Liver (tissue), 3 donors: ENCODE results near the gene ATP2B2.

Source experiments
- ATF3 ChIP-seq: IDR thresholded peaks from 2 replicates; pipeline ENCODE4 v1.6.1; 2016; ENCODE audit warnings: antibody characterized with exemption
- EGR1 ChIP-seq, 2 donors: IDR thresholded peaks; 2 replicates each; pipeline ENCODE4 v1.6.1; 2016 to 2018; ENCODE audit warnings: antibody characterized with exemption in 2 of 2, low read depth in 2 of 2
- FOXA1 ChIP-seq: IDR thresholded peaks from 2 replicates; pipeline ENCODE4 v1.6.1; 2016; ENCODE audit warnings: antibody characterized with exemption
- GABPA ChIP-seq, 2 donors: IDR thresholded peaks in 1 of 2; conservative IDR thresholded peaks in 1 of 2; 2 replicates each; pipeline ENCODE4 v1.6.1; 2016; ENCODE audit warnings: antibody characterized with exemption in 2 of 2, mild to moderate bottlenecking in 1 of 2, moderate library complexity in 1 of 2
- HNF4A ChIP-seq, 2 donors: conservative IDR thresholded peaks; 2 replicates each; pipeline ENCODE4 v1.6.1; 2016; ENCODE audit warnings: antibody characterized with exemption in 2 of 2, mild to moderate bottlenecking in 2 of 2
- RAD21 ChIP-seq, 2 donors: IDR thresholded peaks; 2 replicates each; pipeline ENCODE4 v1.6.1; 2016; ENCODE audit warnings: antibody characterized with exemption in 2 of 2, mild to moderate bottlenecking in 2 of 2
- REST ChIP-seq: IDR thresholded peaks from 2 replicates; pipeline ENCODE4 v1.6.1; 2016; ENCODE audit warnings: antibody characterized with exemption, mild to moderate bottlenecking
- RXRA ChIP-seq, 2 donors: IDR thresholded peaks; 2 replicates each; pipeline ENCODE4 v1.6.1; 2017 to 2018; ENCODE audit warnings: antibody characterized with exemption in 2 of 2, mild to moderate bottlenecking in 1 of 2
- TAF1 ChIP-seq: conservative IDR thresholded peaks from 2 replicates; pipeline ENCODE4 v1.6.1; 2016; ENCODE audit warnings: antibody characterized with exemption, mild to moderate bottlenecking
- YY1 ChIP-seq: IDR thresholded peaks from 2 replicates; pipeline ENCODE4 v1.6.1; 2016; ENCODE audit warnings: antibody characterized with exemption, mild to moderate bottlenecking
- TF ChIP-seq, protein P1 (sequence below): fragments of 150-350 bp; IDR thresholded peaks from 2 replicates; pipeline ENCODE4 v1.5.1; 2017; ENCODE audit warnings: improper control_type of control experiment, low read depth, low read length; ENCODE audit not compliant: missing input control
- TF ChIP-seq, protein P2 (sequence below): IDR thresholded peaks from 2 replicates; pipeline ENCODE4 v1.6.1; 2016; ENCODE audit warnings: antibody characterized with exemption
- TF ChIP-seq, protein P3 (sequence below): IDR thresholded peaks from 2 replicates; pipeline ENCODE4 v1.6.1; 2016; ENCODE audit warnings: antibody characterized with exemption
- donor health status: healthy.
- donor health status: healthy.

GRCh38 chr3:10345911-10346310 is 159.5 kb downstream of the ATP2B2 start:
- TF ChIP-seq REST (no peak), RAD21 (IDR thresholded peaks at IDR 0.05) (no peak), RXRA (IDR thresholded peaks at IDR 0.05) (no peak), ATF3 (no peak), YY1 (no peak), EGR1 (IDR thresholded peaks at IDR 0.05; ENCODE audit: low read depth in 2 of 2) (no peak), FOXA1 (no peak), GABPA (IDR thresholded peaks at IDR 0.05 in 1 of 2, conservative IDR thresholded peaks at IDR 0.05 in 1 of 2) (no peak), TAF1 (no peak), HNF4A (conservative IDR thresholded peaks at IDR 0.05) (no peak)
- TF ChIP-seq, protein P1, sequence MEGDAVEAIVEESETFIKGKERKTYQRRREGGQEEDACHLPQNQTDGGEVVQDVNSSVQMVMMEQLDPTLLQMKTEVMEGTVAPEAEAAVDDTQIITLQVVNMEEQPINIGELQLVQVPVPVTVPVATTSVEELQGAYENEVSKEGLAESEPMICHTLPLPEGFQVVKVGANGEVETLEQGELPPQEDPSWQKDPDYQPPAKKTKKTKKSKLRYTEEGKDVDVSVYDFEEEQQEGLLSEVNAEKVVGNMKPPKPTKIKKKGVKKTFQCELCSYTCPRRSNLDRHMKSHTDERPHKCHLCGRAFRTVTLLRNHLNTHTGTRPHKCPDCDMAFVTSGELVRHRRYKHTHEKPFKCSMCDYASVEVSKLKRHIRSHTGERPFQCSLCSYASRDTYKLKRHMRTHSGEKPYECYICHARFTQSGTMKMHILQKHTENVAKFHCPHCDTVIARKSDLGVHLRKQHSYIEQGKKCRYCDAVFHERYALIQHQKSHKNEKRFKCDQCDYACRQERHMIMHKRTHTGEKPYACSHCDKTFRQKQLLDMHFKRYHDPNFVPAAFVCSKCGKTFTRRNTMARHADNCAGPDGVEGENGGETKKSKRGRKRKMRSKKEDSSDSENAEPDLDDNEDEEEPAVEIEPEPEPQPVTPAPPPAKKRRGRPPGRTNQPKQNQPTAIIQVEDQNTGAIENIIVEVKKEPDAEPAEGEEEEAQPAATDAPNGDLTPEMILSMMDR, result no peak
- TF ChIP-seq, protein P2, sequence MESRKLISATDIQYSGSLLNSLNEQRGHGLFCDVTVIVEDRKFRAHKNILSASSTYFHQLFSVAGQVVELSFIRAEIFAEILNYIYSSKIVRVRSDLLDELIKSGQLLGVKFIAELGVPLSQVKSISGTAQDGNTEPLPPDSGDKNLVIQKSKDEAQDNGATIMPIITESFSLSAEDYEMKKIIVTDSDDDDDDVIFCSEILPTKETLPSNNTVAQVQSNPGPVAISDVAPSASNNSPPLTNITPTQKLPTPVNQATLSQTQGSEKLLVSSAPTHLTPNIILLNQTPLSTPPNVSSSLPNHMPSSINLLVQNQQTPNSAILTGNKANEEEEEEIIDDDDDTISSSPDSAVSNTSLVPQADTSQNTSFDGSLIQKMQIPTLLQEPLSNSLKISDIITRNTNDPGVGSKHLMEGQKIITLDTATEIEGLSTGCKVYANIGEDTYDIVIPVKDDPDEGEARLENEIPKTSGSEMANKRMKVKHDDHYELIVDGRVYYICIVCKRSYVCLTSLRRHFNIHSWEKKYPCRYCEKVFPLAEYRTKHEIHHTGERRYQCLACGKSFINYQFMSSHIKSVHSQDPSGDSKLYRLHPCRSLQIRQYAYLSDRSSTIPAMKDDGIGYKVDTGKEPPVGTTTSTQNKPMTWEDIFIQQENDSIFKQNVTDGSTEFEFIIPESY, result no peak
- TF ChIP-seq, protein P3, sequence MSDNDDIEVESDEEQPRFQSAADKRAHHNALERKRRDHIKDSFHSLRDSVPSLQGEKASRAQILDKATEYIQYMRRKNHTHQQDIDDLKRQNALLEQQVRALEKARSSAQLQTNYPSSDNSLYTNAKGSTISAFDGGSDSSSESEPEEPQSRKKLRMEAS, result no peak
